GM23338 (cell line): ENCODE measurements around the gene BCL7C.

ENCODE experiments used
- CREB1 ChIP-seq: fragments of 250-450 bp; sonication (Bioruptor Pico); IDR thresholded peaks from 2 replicates; pipeline ENCODE4 v1.5.0; 2020; ENCODE audit warnings: low read depth, mild to moderate bottlenecking, moderate library complexity
- EZH2 ChIP-seq: fragments of 200-600 bp; sonication (generic); IDR thresholded peaks from one replicate; pipeline ENCODE4 v1.8.0; 2017; ENCODE audit warnings: antibody characterized with exemption, mild to moderate bottlenecking, low read depth; ENCODE audit not compliant: unreplicated experiment
- EZH2phosphoT487 ChIP-seq: fragments of 200-600 bp; sonication (generic); IDR thresholded peaks from one replicate; pipeline ENCODE4 v1.8.1; 2018; ENCODE audit warnings: antibody characterized with exemption; ENCODE audit not compliant: unreplicated experiment
- JUNB ChIP-seq: IDR thresholded peaks from one replicate; pipeline ENCODE4 v1.6.1; 2016; ENCODE audit warnings: antibody characterized with exemption; ENCODE audit not compliant: unreplicated experiment
- NANOG ChIP-seq: IDR thresholded peaks from 2 replicates; pipeline ENCODE4 v1.6.1; 2016; ENCODE audit warnings: antibody characterized with exemption, borderline replicate concordance
- POLR2AphosphoS5 ChIP-seq: IDR thresholded peaks from 2 replicates; pipeline ENCODE4 v1.6.1; 2016; ENCODE audit warnings: antibody characterized with exemption, low read depth
- STAT1 ChIP-seq: IDR thresholded peaks from one replicate; pipeline ENCODE4 v1.6.1; 2016; ENCODE audit warnings: antibody characterized with exemption; ENCODE audit not compliant: unreplicated experiment
- ZNF114 ChIP-seq: fragments of 250-450 bp; sonication (Bioruptor Pico); IDR thresholded peaks from 2 replicates; pipeline ENCODE4 v1.5.0; 2020; ENCODE audit warnings: mild to moderate bottlenecking, moderate library complexity
- ZNF331 ChIP-seq: fragments of 250-450 bp; sonication (Bioruptor Pico); IDR thresholded peaks from 2 replicates; pipeline ENCODE4 v1.5.0; 2020; ENCODE audit warnings: low read depth, mild to moderate bottlenecking, moderate library complexity
- TF ChIP-seq, protein P1 (sequence below), 2 experiments: fragments of 200-600 bp in 1 of 2; sonication (generic) in 1 of 2; conservative IDR thresholded peaks; 2 replicates each; pipeline versions ENCODE4 v1.5.1 to v1.6.1; 2016 to 2017; ENCODE audit warnings: antibody characterized with exemption in 2 of 2, low read depth in 2 of 2, mild to moderate bottlenecking in 2 of 2, moderate library complexity in 1 of 2
- TF ChIP-seq, protein P2 (sequence below): IDR thresholded peaks from one replicate; pipeline ENCODE4 v1.6.1; 2018; ENCODE audit warnings: antibody characterized with exemption; ENCODE audit not compliant: unreplicated experiment
- TF ChIP-seq, protein P3 (sequence below): IDR thresholded peaks from 2 replicates; pipeline ENCODE4 v1.6.1; 2016; ENCODE audit warnings: antibody characterized with exemption
- TF ChIP-seq, protein P4 (sequence below): fragments of 250-450 bp; sonication (Bioruptor Pico); IDR thresholded peaks from 2 replicates; pipeline ENCODE4 v1.5.0; 2020; ENCODE audit warnings: mild to moderate bottlenecking, moderate library complexity

DNA sequence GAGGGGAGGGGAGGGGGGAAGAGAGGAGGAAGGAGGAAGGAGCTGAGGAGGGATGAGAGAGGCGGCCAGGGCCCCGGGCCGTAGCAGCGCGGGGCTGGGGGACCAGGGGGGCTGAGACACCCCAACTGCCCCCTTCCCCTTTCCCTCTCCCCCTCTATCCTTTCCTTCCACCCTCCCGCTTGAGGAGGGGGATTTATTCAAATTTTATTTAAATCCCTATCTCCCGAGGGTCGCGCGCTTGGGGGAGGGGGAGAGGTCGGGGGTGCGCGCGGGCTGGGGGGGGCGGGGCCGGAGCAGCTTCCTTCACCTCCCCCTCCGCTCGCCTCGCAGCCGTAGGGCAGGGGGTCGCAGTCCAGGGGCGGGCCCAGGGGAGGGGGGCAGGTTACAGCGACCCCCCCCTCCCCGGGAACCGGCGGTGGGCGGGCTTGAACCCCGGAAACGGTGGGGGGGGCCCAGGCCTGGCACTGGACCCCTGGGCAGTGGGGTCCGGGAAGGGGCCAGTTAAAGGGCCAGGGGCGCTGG is 29.7 kb upstream of the BCL7C start, which contains the start of gene FBXL19:
- TF ChIP-seq, protein P1, sequence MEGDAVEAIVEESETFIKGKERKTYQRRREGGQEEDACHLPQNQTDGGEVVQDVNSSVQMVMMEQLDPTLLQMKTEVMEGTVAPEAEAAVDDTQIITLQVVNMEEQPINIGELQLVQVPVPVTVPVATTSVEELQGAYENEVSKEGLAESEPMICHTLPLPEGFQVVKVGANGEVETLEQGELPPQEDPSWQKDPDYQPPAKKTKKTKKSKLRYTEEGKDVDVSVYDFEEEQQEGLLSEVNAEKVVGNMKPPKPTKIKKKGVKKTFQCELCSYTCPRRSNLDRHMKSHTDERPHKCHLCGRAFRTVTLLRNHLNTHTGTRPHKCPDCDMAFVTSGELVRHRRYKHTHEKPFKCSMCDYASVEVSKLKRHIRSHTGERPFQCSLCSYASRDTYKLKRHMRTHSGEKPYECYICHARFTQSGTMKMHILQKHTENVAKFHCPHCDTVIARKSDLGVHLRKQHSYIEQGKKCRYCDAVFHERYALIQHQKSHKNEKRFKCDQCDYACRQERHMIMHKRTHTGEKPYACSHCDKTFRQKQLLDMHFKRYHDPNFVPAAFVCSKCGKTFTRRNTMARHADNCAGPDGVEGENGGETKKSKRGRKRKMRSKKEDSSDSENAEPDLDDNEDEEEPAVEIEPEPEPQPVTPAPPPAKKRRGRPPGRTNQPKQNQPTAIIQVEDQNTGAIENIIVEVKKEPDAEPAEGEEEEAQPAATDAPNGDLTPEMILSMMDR (conservative IDR thresholded peaks at IDR 0.05; ENCODE audit: low read depth in 2 of 2), result no peak
- TF ChIP-seq EZH2phosphoT487 (no peak), STAT1 (no peak), POLR2AphosphoS5 (no peak; the same call in 1 of the 2 replicates), EZH2 (no peak), CREB1 (CRISPR knock-in tag) (no peak), JUNB (no peak), NANOG (no peak), ZNF331 (CRISPR knock-in tag) (no peak), ZNF114 (no peak)
- TF ChIP-seq, protein P2, sequence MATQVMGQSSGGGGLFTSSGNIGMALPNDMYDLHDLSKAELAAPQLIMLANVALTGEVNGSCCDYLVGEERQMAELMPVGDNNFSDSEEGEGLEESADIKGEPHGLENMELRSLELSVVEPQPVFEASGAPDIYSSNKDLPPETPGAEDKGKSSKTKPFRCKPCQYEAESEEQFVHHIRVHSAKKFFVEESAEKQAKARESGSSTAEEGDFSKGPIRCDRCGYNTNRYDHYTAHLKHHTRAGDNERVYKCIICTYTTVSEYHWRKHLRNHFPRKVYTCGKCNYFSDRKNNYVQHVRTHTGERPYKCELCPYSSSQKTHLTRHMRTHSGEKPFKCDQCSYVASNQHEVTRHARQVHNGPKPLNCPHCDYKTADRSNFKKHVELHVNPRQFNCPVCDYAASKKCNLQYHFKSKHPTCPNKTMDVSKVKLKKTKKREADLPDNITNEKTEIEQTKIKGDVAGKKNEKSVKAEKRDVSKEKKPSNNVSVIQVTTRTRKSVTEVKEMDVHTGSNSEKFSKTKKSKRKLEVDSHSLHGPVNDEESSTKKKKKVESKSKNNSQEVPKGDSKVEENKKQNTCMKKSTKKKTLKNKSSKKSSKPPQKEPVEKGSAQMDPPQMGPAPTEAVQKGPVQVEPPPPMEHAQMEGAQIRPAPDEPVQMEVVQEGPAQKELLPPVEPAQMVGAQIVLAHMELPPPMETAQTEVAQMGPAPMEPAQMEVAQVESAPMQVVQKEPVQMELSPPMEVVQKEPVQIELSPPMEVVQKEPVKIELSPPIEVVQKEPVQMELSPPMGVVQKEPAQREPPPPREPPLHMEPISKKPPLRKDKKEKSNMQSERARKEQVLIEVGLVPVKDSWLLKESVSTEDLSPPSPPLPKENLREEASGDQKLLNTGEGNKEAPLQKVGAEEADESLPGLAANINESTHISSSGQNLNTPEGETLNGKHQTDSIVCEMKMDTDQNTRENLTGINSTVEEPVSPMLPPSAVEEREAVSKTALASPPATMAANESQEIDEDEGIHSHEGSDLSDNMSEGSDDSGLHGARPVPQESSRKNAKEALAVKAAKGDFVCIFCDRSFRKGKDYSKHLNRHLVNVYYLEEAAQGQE, result no peak
- TF ChIP-seq, protein P3, sequence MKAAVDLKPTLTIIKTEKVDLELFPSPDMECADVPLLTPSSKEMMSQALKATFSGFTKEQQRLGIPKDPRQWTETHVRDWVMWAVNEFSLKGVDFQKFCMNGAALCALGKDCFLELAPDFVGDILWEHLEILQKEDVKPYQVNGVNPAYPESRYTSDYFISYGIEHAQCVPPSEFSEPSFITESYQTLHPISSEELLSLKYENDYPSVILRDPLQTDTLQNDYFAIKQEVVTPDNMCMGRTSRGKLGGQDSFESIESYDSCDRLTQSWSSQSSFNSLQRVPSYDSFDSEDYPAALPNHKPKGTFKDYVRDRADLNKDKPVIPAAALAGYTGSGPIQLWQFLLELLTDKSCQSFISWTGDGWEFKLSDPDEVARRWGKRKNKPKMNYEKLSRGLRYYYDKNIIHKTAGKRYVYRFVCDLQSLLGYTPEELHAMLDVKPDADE, result no peak
- TF ChIP-seq, protein P4, sequence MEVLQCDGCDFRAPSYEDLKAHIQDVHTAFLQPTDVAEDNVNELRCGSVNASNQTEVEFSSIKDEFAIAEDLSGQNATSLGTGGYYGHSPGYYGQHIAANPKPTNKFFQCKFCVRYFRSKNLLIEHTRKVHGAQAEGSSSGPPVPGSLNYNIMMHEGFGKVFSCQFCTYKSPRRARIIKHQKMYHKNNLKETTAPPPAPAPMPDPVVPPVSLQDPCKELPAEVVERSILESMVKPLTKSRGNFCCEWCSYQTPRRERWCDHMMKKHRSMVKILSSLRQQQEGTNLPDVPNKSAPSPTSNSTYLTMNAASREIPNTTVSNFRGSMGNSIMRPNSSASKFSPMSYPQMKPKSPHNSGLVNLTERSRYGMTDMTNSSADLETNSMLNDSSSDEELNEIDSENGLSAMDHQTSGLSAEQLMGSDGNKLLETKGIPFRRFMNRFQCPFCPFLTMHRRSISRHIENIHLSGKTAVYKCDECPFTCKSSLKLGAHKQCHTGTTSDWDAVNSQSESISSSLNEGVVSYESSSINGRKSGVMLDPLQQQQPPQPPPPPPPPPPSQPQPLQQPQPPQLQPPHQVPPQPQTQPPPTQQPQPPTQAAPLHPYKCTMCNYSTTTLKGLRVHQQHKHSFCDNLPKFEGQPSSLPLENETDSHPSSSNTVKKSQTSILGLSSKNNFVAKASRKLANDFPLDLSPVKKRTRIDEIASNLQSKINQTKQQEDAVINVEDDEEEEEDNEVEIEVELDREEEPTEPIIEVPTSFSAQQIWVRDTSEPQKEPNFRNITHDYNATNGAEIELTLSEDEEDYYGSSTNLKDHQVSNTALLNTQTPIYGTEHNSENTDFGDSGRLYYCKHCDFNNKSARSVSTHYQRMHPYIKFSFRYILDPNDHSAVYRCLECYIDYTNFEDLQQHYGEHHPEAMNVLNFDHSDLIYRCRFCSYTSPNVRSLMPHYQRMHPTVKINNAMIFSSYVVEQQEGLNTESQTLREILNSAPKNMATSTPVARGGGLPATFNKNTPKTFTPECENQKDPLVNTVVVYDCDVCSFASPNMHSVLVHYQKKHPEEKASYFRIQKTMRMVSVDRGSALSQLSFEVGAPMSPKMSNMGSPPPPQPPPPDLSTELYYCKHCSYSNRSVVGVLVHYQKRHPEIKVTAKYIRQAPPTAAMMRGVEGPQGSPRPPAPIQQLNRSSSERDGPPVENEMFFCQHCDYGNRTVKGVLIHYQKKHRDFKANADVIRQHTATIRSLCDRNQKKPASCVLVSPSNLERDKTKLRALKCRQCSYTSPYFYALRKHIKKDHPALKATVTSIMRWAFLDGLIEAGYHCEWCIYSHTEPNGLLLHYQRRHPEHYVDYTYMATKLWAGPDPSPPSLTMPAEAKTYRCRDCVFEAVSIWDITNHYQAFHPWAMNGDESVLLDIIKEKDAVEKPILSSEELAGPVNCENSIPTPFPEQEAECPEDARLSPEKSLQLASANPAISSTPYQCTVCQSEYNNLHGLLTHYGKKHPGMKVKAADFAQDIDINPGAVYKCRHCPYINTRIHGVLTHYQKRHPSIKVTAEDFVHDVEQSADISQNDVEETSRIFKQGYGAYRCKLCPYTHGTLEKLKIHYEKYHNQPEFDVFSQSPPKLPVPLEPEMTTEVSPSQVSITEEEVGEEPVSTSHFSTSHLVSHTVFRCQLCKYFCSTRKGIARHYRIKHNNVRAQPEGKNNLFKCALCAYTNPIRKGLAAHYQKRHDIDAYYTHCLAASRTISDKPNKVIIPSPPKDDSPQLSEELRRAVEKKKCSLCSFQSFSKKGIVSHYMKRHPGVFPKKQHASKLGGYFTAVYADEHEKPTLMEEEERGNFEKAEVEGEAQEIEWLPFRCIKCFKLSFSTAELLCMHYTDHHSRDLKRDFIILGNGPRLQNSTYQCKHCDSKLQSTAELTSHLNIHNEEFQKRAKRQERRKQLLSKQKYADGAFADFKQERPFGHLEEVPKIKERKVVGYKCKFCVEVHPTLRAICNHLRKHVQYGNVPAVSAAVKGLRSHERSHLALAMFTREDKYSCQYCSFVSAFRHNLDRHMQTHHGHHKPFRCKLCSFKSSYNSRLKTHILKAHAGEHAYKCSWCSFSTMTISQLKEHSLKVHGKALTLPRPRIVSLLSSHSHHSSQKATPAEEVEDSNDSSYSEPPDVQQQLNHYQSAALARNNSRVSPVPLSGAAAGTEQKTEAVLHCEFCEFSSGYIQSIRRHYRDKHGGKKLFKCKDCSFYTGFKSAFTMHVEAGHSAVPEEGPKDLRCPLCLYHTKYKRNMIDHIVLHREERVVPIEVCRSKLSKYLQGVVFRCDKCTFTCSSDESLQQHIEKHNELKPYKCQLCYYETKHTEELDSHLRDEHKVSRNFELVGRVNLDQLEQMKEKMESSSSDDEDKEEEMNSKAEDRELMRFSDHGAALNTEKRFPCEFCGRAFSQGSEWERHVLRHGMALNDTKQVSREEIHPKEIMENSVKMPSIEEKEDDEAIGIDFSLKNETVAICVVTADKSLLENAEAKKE, result no peak
